GM21515 (cell line): Measurements from ENCODE around the gene PRPF38B.

ENCODE experiments used
- ATAC-seq: cut with Tn5 transposase; IDR thresholded peaks from one replicate; pipeline ENCODE4 v1.9.1; 2021; ENCODE audit not compliant: unreplicated experiment

Gene PRPF38B

GRCh38 chr1:108717774-108718316 lies 25.7 kb downstream of the PRPF38B start:
- ATAC-seq, result no peak

- ATAC-seq, result no peak
Measured at GRCh38 chr1:108718927-108719655, 27.0 kb downstream of the PRPF38B start.

GRCh38 chr1:108719656-108720435 lies 27.7 kb downstream of the PRPF38B start:
- no peak for ATAC-seq

GRCh38 chr1:108722292-108722691 lies 30.2 kb downstream of the PRPF38B start:
- no peak for ATAC-seq

GRCh38 chr1:108725906-108726305 lies 33.8 kb downstream of the PRPF38B start:
- no peak for ATAC-seq

GRCh38 chr1:108728327-108728923 lies 36.3 kb downstream of the PRPF38B start:
- ATAC-seq, result no peak

GRCh38 chr1:108729481-108729880 lies 37.4 kb downstream of the PRPF38B start:
- no peak for ATAC-seq

GRCh38 chr1:108732398-108732797 lies 40.3 kb downstream of the PRPF38B start:
- no peak for ATAC-seq

GRCh38 chr1:108734171-108734865 lies 42.2 kb downstream of the PRPF38B start:
- ATAC-seq, result no peak

GRCh38 chr1:108742253-108742652 lies 50.1 kb downstream of the PRPF38B start:
- no peak for ATAC-seq

- peak; percentile 3 for ATAC-seq
Measured at GRCh38 chr1:108745980-108746381, 53.9 kb downstream of the PRPF38B start.

GRCh38 chr1:108746382-108747170 lies 54.5 kb downstream of the PRPF38B start, which contains the start of gene STXBP3:
TSS of gene STXBP3 (plus strand) at chr1:108746674. CDS start at chr1:108746738, 64 bp downstream.
- ATAC-seq, result peak; percentile 92

GRCh38 chr1:108747171-108747850 lies 55.2 kb downstream of the PRPF38B start:
- peak; percentile 17 for ATAC-seq

GRCh38 chr1:108747898-108748297 lies 55.8 kb downstream of the PRPF38B start:
- ATAC-seq, result no peak

GRCh38 chr1:108749081-108749480 lies 57.0 kb downstream of the PRPF38B start:
- no peak for ATAC-seq

GRCh38 chr1:108750476-108751181 lies 58.5 kb downstream of the PRPF38B start:
- ATAC-seq, result no peak
